ENCODE results near the gene SSC5D. TPM values are rescaled to one million over a fixed set of nuclear protein-coding genes. Genes with fewer than 3 reads are reported as not detected.

Gene SSC5D
- total RNA-seq, 1 experiment from 2014 or later, result 3.2 TPM

- Histone ChIP-seq H2AK5ac (ENCODE audit: insufficient read length, low read length) (no peak overlapping the region), H3K4me1 (ENCODE audit: insufficient read depth, low read length) (no peaks in the 10 kb centered on the region; the same call in 1 of the 2 replicates), H3K9me3 (ENCODE audit: control insufficient read depth, low read depth, low read length) (no peaks in the 10 kb centered on the region), H2BK20ac (ENCODE audit: low read depth, low read length, poor library complexity, severe bottlenecking) (no peak overlapping the region), H3K27me3 (ENCODE audit: insufficient read depth, low read length) (no peaks in the 10 kb centered on the region), H4K5ac (ENCODE audit: insufficient read length, low read depth, low read length) (no peak overlapping the region), H3K27ac (ENCODE audit: insufficient read length, low read depth, low read length) (no peak overlapping the region), H4K8ac (replicated peaks; ENCODE audit: insufficient read length, low read depth, low read length) (no peak overlapping the region), H3K18ac (ENCODE audit: insufficient read length, low read depth, low read length) (no peak overlapping the region), H3K79me1 (ENCODE audit: insufficient read depth, low read depth, low read length, poor library complexity, severe bottlenecking) (no peaks in the 10 kb centered on the region), H2BK15ac (ENCODE audit: low read depth, low read length) (no peak overlapping the region), H2AFZ (ENCODE audit: low read length) (no peak overlapping the region), H3K9ac (ENCODE audit: extremely low read depth, insufficient read length, low read length) (no peak overlapping the region), H2BK5ac (ENCODE audit: insufficient read length, low read length) (no peak overlapping the region), H2BK120ac (ENCODE audit: low read depth, low read length, poor library complexity, severe bottlenecking) (no peak overlapping the region), H3K4ac (ENCODE audit: low read depth, low read length) (no peak overlapping the region), H3K4me2 (ENCODE audit: insufficient read depth, insufficient read length, low read length) (no peak overlapping the region), H3T11ph (ENCODE audit: low read length) (no peak overlapping the region), H2BK12ac (ENCODE audit: insufficient read length, low read depth, low read length) (no peak overlapping the region), H3K79me2 (ENCODE audit: insufficient read depth, low read length) (no peaks in the 10 kb centered on the region), H4K91ac (ENCODE audit: insufficient read length, low read depth, low read length) (no peak overlapping the region), H4K20me1 (ENCODE audit: control insufficient read depth, insufficient read depth, insufficient read length) (peaks cover 2% of the 10 kb centered on the region), H3K23me2 (ENCODE audit: insufficient read length, low read depth, low read length, poor library complexity, severe bottlenecking) (no peaks in the 10 kb centered on the region), H3K56ac (ENCODE audit: insufficient read length, low read depth, low read length) (no peak overlapping the region), H3K14ac (ENCODE audit: insufficient read depth, low read length) (no peak overlapping the region), H3K23ac (ENCODE audit: insufficient read length, low read depth, low read length) (no peak overlapping the region)
- Mint-ChIP-seq H3K4me3 (no peak overlapping the region), H3K27ac (peak overlapping the region in 1 of 3 experiments; percentile 91; a peak in 2 of 7 replicates), H3K27me3 (ENCODE audit: low read depth) (peaks cover 14% of the 10 kb centered on the region), H3K4me1 (peaks cover 4 to 36% of the 10 kb centered on the region in 2 experiments; a peak in 3 of 4 replicates), H3K36me3 (ENCODE audit: insufficient read depth in 1 of 3, low read depth in 3 of 3) (peaks cover 0 to 6% (median 0%) of the 10 kb centered on the region in 3 experiments; a peak in 2 of 7 replicates), H3K9me3 (peaks cover 6 to 14% of the 10 kb centered on the region in 2 experiments; a peak in 4 of 5 replicates)
- no peak for DNase-seq
- no peak for TF ChIP-seq CTCF (conservative IDR thresholded peaks at IDR 0.05)
- no CpG with 5 or more reads among the region's 33 CpGs for WGBS (ENCODE audit: extremely low coverage, insufficient read length, low lambda C conversion rate)
These were observed 51.1 kb downstream of the SSC5D start for GRCh38 chr19:55539090-55539984.

Measured in H9 (cell line).